GM18508 (cell line): ENCODE measurements around the gene SERF2.
"Not testable (repeated sequence)": the region's sequence is repeated elsewhere in the genome, so short reads cannot be mapped to it uniquely, and the experiment has no call there.

Experiments used
- ATAC-seq: cut with Tn5 transposase; IDR thresholded peaks from one replicate; pipeline ENCODE4 v1.9.1; 2021; ENCODE audit warnings: moderate number of reproducible peaks; ENCODE audit not compliant: insufficient read depth, unreplicated experiment

Gene SERF2

GRCh38 chr15:43792761-43793476, 799 bp downstream of the SERF2 start:
- ATAC-seq, result no peak

- no peak for ATAC-seq
These were observed 1.5 kb downstream of the SERF2 start for GRCh38 chr15:43793647-43794046.

- ATAC-seq, result no peak
These were observed 2.3 kb downstream of the SERF2 start for GRCh38 chr15:43794269-43795037.

- no peak for ATAC-seq
These were observed 3.1 kb downstream of the SERF2 start for GRCh38 chr15:43795197-43795596.

- no peak for ATAC-seq
These were observed 3.9 kb downstream of the SERF2 start for GRCh38 chr15:43795997-43796396.

GRCh38 chr15:43796566-43796965, 4.4 kb downstream of the SERF2 start:
- no peak for ATAC-seq

GRCh38 chr15:43799209-43799944, 7.3 kb downstream of the SERF2 start:
- ATAC-seq, result no peak

- no peak for ATAC-seq
These were observed 7.8 kb downstream of the SERF2 start, which contains the start of gene SERINC4 for GRCh38 chr15:43799945-43800285. TSS of gene SERINC4 (minus strand) at chr15:43800220. CDS start at chr15:43799986, 234 bp downstream.

GRCh38 chr15:43800286-43801141, 8.4 kb downstream of the SERF2 start, which contains the start of gene HYPK:
TSS of gene HYPK (plus strand) at chr15:43800599. CDS start at chr15:43800623, 24 bp downstream.
- ATAC-seq, result peak; percentile 50

- ATAC-seq, result not testable (repeated sequence)
These were observed 10.6 kb downstream of the SERF2 start for GRCh38 chr15:43802676-43803075.

GRCh38 chr15:43808435-43808950, 16.4 kb downstream of the SERF2 start:
- ATAC-seq, result no peak

- no peak for ATAC-seq
These were observed 17.0 kb downstream of the SERF2 start for GRCh38 chr15:43808960-43809678.

- ATAC-seq, result not testable (repeated sequence)
These were observed 22.9 kb downstream of the SERF2 start for GRCh38 chr15:43815064-43815463.

- ATAC-seq, result no peak
These were observed 29.4 kb downstream of the SERF2 start for GRCh38 chr15:43821505-43821904.

- ATAC-seq, result no peak
These were observed 32.5 kb downstream of the SERF2 start, which contains the start of gene MFAP1 for GRCh38 chr15:43824302-43825246. TSS of gene MFAP1 (minus strand) at chr15:43824690. CDS start at chr15:43824569, 121 bp downstream.

GRCh38 chr15:43825305-43825704, 33.2 kb downstream of the SERF2 start:
- not testable (repeated sequence) for ATAC-seq

GRCh38 chr15:43826029-43826507, 33.9 kb downstream of the SERF2 start:
- no peak for ATAC-seq
